ENCODE results near the gene ZSWIM1.

ZSWIM1 gene

DNA sequence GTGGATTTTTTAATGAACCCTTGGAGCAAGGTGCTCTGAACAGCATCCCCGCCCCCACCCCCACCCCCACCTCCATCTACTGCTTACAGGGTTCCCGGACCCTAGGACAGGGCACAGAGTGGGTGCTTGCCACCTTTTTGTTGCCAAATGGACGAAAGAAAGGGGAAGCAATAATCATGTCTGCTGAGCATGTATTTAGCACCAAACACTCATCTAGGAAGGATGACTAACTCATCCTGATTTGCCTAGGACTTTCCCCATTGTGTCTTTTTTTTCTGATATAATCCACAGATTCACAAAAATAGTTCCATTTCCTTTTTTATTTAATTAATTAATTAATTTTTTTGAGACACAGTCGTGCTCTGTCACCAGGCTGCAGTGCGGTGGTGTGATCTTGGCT is 32.1 kb downstream of the ZSWIM1 start:
- Histone ChIP-seq H3K4me2 (ENCODE audit: low read length) (no peak overlapping the region), H3K9me3 (replicated peaks; ENCODE audit: low read length) (no peaks in the 10 kb centered on the region), H3K27me3 (ENCODE audit: control insufficient read depth, insufficient read depth, low read length) (no peaks in the 10 kb centered on the region), H3K4me3 (ENCODE audit: low read length) (no peak overlapping the region), H3K36me3 (ENCODE audit: insufficient read depth, low read length) (no peaks in the 10 kb centered on the region), H3K4me1 (ENCODE audit: control insufficient read depth, insufficient read depth, low read length) (peaks cover 26% of the 10 kb centered on the region), H3K9ac (ENCODE audit: low read depth, low read length) (no peak overlapping the region)

DNA sequence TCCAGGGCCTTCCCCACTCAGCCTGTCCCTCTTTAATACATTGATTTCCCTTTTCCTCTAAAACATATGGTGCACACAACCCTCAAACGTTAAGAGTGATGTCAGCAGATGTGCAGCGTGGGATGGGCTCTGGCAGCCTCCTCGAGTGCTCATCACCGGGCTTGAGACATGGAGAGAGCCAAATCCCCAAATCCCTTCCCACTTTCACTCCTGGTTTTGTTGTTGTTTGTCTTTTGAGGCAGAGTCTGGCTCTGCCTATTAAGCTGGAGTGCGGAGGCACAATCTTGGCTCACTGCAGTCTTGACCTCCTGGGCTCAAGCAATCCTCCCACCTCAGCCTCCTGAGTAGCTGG is 36.7 kb downstream of the ZSWIM1 start:
- H3K9ac ChIP-seq (ENCODE audit: low read depth, low read length), result no peak overlapping the region
- no peaks in the 10 kb centered on the region for H3K27me3 ChIP-seq (ENCODE audit: control insufficient read depth, insufficient read depth, low read length)
- H3K9me3 ChIP-seq (replicated peaks; ENCODE audit: low read length), result no peaks in the 10 kb centered on the region
- no peak overlapping the region for H3K4me3 ChIP-seq (ENCODE audit: low read length)
- peaks cover 26% of the 10 kb centered on the region for H3K4me1 ChIP-seq (ENCODE audit: control insufficient read depth, insufficient read depth, low read length)
- H3K4me2 ChIP-seq (ENCODE audit: low read length), result no peak overlapping the region
- H3K36me3 ChIP-seq (ENCODE audit: insufficient read depth, low read length), result no peaks in the 10 kb centered on the region

DNA sequence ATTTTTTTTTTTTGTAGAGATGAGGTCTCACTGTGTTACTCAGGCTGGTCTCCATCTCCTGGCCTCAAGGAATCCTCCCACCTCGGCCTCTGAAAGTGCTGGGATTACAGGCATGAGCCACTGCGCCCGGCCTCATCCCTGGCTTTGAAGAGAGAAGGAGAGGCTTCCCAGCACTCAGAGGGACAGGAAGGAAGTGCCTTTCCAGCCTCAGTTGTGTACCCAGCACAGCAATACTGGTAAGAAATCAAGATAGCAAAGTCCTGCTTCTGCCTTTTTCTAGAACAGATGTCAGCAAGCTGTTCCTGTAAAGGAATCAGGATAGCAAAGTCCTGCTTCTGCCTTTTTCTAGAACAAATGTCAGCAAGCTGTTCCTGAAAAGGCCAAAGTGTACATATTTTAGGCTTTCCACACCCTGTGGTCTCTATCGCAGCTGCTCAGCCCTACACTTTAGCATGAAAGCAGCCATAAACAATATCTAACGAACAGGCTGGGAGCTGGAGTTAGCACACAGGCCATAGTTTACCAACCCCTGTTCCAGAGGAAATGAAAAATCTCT is 37.2 kb downstream of the ZSWIM1 start:
- Histone ChIP-seq H3K9me3 (replicated peaks; ENCODE audit: low read length) (no peaks in the 10 kb centered on the region), H3K36me3 (ENCODE audit: insufficient read depth, low read length) (no peaks in the 10 kb centered on the region), H3K27me3 (ENCODE audit: control insufficient read depth, insufficient read depth, low read length) (no peaks in the 10 kb centered on the region), H3K4me2 (ENCODE audit: low read length) (no peak overlapping the region), H3K4me3 (ENCODE audit: low read length) (no peak overlapping the region), H3K9ac (ENCODE audit: low read depth, low read length) (no peak overlapping the region), H3K4me1 (ENCODE audit: control insufficient read depth, insufficient read depth, low read length) (peaks cover 26% of the 10 kb centered on the region)

DNA sequence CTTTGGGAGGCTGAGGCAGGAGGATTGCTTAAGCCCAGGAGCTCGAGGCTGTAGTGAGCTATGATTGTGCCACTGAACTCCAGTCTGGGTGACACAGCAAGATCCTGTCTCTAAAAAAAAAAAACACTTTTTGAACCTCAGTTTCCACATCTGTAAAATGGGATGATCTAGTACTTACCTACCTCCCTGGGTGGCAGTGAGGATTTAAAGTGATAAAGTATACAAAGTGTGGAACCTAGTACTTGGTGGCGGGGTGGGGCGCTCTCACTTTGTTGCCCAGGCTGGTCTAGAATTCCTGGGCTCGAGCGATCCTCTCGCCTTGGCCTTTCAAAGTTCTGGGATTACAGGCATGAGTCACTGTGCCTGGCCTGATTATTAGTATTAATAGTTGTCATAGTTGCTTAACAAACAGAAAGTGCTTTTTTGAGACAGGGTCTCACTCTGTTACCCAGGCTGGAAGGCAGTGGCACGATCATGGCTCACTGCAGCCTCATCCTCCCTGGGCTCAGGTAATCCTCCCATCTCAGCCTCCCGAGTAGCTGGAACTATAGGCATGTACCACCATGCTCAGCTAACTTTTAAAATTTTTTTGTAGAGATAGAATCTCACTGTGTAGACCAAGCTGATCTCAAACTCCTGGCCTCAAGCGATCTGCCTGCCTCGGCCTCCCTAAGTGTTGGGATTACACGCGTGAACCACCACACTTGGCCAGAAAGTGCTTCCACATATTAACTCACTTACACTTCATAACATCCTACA is 37.9 kb downstream of the ZSWIM1 start:
- Histone ChIP-seq H3K36me3 (ENCODE audit: insufficient read depth, low read length) (no peaks in the 10 kb centered on the region), H3K4me3 (ENCODE audit: low read length) (no peak overlapping the region), H3K4me2 (ENCODE audit: low read length) (peak overlapping the region; percentile 24), H3K9ac (ENCODE audit: low read depth, low read length) (no peak overlapping the region), H3K4me1 (ENCODE audit: control insufficient read depth, insufficient read depth, low read length) (peaks cover 26% of the 10 kb centered on the region), H3K9me3 (replicated peaks; ENCODE audit: low read length) (no peaks in the 10 kb centered on the region), H3K27me3 (ENCODE audit: control insufficient read depth, insufficient read depth, low read length) (no peaks in the 10 kb centered on the region)

DNA sequence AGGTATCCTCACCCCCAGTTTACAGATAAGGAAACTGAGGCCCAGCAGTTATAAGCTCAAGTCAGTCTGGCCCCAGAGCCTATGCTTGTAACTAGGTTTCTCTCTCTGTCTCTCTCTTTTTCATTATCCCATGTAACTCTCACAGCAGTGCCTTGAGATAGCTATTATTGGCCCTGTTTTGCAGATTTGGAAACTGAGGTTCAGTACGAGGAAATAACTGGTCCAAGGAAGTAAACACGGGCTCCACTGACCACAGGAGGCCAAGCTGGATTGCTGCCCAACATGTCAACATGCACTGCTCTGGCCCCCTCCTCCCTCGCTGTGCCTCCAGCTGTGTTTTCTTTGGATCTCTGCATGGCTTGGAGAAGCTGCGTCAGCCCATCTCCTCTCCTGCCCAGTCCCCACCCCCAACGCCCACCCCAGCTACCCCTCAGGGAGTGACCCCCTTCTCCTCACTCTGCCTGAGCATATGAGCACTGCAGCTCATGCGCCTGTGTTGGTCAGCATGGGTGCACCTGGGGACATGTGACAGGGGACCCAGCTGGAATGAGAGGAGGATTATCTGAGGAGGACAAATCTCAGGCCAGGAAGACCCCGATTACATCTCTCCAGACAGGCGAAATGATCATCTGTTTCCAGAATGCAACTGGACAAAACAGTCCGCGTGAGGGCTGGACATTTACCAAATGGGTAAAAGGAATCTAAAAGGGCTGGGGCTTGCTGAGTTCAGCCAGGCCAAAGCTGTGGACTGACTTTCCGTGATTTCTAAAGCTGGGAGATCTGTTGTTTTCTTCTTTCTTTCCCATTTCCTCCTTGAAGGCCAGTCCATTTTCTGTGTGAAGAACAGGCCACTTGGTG is 38.7 kb downstream of the ZSWIM1 start:
- H3K4me2 ChIP-seq (ENCODE audit: low read length), result peak overlapping the region; percentile 25
- H3K4me3 ChIP-seq (ENCODE audit: low read length), result no peak overlapping the region
- H3K36me3 ChIP-seq (ENCODE audit: insufficient read depth, low read length), result no peaks in the 10 kb centered on the region
- H3K27me3 ChIP-seq (ENCODE audit: control insufficient read depth, insufficient read depth, low read length), result no peaks in the 10 kb centered on the region
- no peak overlapping the region for H3K9ac ChIP-seq (ENCODE audit: low read depth, low read length)
- H3K9me3 ChIP-seq (replicated peaks; ENCODE audit: low read length), result no peaks in the 10 kb centered on the region
- H3K4me1 ChIP-seq (ENCODE audit: control insufficient read depth, insufficient read depth, low read length), result peaks cover 33% of the 10 kb centered on the region

DNA sequence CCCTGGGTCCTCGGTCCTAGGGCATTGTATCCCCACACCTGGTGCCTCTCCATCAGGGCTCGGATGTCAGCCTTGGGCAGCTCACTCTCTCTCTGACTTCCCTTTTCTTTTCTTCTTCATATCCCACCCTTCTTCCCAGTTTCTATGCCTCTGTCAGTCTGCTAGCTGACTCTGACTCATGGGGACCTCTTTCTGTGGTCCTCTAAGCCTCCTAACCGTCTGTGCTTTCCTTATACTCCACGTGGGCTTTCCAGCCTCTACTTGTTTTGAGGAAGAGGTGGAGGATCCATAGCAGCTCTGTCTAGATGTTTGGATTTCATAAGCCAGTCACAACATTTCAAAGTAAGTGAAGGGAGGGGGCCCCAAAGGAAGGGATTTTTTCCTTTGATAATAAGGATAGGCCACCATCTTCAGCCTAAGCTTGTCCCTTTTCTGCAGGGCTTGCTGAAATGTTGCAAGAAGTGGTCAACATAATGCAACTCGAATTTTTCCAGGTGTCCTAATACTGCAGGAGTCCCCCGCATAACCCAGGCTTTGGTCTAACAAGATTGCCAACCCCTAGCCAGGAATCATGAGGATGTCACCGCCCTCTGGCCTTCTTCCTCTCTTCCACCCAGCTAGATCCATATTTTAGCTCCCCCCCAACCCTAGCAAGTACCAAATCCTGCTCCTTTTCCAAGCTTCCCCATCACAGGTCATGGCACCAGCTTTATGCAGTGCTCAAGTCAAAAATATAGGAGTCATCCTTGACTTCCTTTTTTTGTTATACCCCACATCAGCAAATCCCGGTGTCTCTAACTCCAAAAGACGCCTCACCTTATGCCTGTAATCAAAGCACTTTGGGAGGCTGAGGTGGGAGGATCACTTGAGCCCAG is 39.7 kb downstream of the ZSWIM1 start:
- Histone ChIP-seq H3K27me3 (ENCODE audit: control insufficient read depth, insufficient read depth, low read length) (no peaks in the 10 kb centered on the region), H3K4me3 (ENCODE audit: low read length) (no peak overlapping the region), H3K36me3 (ENCODE audit: insufficient read depth, low read length) (no peaks in the 10 kb centered on the region), H3K9me3 (replicated peaks; ENCODE audit: low read length) (no peaks in the 10 kb centered on the region), H3K4me2 (ENCODE audit: low read length) (peak overlapping the region; percentile 25), H3K9ac (ENCODE audit: low read depth, low read length) (no peak overlapping the region), H3K4me1 (ENCODE audit: control insufficient read depth, insufficient read depth, low read length) (peaks cover 33% of the 10 kb centered on the region)

DNA sequence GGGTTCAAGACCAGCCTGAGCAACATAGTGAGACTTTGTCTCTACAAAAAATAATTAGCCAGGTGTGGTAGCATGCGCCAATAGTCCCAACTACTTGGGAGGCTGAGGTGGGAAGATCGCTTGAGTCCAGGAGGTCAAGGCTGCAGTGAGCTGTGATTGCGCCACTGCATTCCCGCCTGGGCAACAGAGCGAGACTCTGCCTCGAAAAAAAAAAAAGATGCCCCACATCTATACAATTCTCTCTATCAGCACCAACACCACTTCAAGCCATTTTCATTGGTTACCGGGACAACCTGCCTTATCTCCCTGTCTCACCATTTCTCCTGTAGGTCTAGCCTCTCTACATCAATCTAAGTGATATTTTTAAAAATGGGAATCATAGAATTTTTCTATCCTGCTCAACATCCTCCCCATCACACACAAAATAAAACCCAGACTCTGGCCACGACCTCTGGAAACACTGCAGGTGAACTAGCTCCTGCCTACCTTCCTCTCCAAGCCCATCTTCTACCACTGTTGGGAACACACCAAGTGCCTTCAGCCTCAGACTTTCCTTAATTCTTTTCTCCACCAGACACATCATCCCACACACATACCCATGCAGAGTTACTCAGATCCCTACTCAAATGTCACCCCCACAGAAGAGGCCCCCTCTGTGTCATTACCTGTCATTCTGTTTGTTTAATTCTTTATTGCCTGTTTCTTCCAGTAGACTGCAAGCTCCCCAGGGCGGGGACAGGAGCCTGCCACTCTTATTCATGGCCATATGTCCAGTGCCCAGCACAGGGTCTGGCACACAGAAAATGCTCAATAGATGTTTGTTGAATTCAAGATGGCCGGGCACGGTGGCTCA is 40.5 kb downstream of the ZSWIM1 start:
- H3K36me3 ChIP-seq (ENCODE audit: insufficient read depth, low read length), result no peaks in the 10 kb centered on the region
- H3K4me1 ChIP-seq (ENCODE audit: control insufficient read depth, insufficient read depth, low read length), result peaks cover 33% of the 10 kb centered on the region
- H3K9me3 ChIP-seq (replicated peaks; ENCODE audit: low read length), result no peaks in the 10 kb centered on the region
- no peak overlapping the region for H3K4me2 ChIP-seq (ENCODE audit: low read length)
- H3K4me3 ChIP-seq (ENCODE audit: low read length), result no peak overlapping the region
- H3K9ac ChIP-seq (ENCODE audit: low read depth, low read length), result no peak overlapping the region
- H3K27me3 ChIP-seq (ENCODE audit: control insufficient read depth, insufficient read depth, low read length), result no peaks in the 10 kb centered on the region

DNA sequence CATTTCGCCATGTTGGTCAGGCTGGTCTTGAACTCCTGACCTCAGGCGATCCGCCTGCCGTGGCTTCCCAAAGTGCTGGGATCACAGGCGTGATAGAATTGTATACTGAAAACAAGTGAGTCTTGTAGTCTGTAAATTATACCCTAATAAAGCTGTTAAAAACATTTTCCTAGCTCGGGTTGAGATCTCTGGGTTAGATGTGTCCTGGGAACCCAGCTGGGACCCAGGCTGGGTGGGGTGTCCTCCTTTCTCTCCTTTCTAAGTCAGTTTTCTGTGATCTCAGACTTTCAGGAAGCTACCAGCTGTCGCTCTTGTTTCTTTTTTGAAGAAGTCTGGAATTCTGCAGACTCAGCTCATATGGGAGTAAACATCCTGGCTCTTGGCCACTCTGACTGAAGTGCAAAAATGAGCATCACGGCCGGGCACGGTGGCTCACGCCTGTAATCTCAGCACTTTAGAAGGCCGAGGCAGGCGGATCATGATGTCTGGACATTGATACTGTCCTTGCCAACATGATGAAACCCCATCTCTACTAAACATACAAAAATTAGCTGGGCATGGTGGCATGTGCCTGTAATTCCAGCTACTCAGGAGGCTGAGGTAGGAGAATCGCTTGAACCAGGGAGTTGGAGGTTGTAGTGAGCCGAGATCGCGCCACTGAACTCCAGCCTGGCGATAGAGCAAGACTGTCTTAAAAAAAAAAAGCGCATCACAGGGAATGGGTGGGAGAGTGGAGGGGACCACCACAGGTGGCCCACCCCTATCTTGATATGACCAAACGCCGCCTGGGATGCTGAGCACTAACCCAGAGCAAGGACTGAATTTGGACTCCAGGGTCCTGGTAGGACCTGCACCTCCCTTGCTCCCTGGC is 43.6 kb downstream of the ZSWIM1 start:
- Histone ChIP-seq H3K9ac (ENCODE audit: low read depth, low read length) (peak overlapping the region; percentile 10), H3K4me1 (ENCODE audit: control insufficient read depth, insufficient read depth, low read length) (peaks cover 19% of the 10 kb centered on the region), H3K4me2 (ENCODE audit: low read length) (peak overlapping the region; percentile 32), H3K9me3 (replicated peaks; ENCODE audit: low read length) (no peaks in the 10 kb centered on the region), H3K27me3 (ENCODE audit: control insufficient read depth, insufficient read depth, low read length) (no peaks in the 10 kb centered on the region), H3K4me3 (ENCODE audit: low read length) (no peak overlapping the region), H3K36me3 (ENCODE audit: insufficient read depth, low read length) (no peaks in the 10 kb centered on the region)

DNA sequence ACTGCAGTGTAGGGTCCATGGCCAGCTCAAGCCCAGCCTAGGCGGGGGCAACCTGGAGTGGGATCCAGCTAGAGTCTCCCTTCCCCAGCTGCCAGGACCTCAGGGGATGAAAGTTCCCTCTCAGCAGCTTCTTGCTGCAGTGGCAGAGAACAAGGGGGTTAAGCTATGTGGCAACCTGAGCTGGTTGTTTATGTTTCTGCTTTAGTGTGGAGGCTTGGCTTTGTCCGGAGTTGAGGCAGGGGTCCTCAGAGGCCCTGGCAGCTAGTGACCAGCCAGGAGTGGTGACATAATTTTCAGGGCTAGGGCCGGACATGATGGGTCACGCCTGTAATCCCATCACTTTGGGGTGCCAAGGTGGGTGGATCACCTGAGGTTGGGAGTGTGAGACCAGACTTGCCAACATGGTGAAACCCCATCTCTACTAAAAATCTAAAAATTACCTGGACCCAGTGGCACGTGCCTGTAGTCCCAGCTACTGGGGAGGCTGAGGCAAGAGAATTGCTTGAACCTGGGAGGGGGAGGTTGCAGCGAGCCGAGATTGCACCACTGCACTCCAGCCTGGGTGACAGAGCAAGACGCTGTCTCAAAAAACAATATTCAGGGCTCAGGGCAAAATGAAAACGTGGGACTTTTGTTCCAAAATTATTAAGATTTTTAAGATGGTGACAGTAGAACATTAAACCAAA is 44.9 kb downstream of the ZSWIM1 start:
- no peak overlapping the region for H3K4me3 ChIP-seq (ENCODE audit: low read length)
- H3K36me3 ChIP-seq (ENCODE audit: insufficient read depth, low read length), result no peaks in the 10 kb centered on the region
- H3K9ac ChIP-seq (ENCODE audit: low read depth, low read length), result no peak overlapping the region
- no peaks in the 10 kb centered on the region for H3K27me3 ChIP-seq (ENCODE audit: control insufficient read depth, insufficient read depth, low read length)
- peaks cover 8% of the 10 kb centered on the region for H3K4me1 ChIP-seq (ENCODE audit: control insufficient read depth, insufficient read depth, low read length)
- H3K9me3 ChIP-seq (replicated peaks; ENCODE audit: low read length), result no peaks in the 10 kb centered on the region
- H3K4me2 ChIP-seq (ENCODE audit: low read length), result no peak overlapping the region
